GM13976 (cell line): ENCODE measurements around the gene RPRD2.

ENCODE experiments used
- DNase-seq: peaks from one replicate; pipeline ENCODE4 v3.0.0; 2012; ENCODE audit warnings: low spot score
- in situ Hi-C: fragments of 300-500 bp; cut with MboI; formaldehyde crosslinking; loops from one replicate; pipeline ENCODE4 v1.12.0; 2022; ENCODE audit warnings: low sequenced_read_pairs, mixed read lengths, inconsistent platforms; ENCODE audit not compliant: unreplicated experiment
- TF ChIP-seq, protein P1 (sequence below): IDR thresholded peaks from 2 replicates; pipeline ENCODE4 v1.5.1; 2012; ENCODE audit warnings: borderline replicate concordance, mild to moderate bottlenecking; ENCODE audit not compliant: insufficient read depth; ENCODE audit errors: extremely low read depth, missing control alignments, control extremely low read depth

Gene RPRD2

GRCh38 chr1:150474869-150475268 lies 110.9 kb downstream of the RPRD2 start:
- TF ChIP-seq, protein P1, sequence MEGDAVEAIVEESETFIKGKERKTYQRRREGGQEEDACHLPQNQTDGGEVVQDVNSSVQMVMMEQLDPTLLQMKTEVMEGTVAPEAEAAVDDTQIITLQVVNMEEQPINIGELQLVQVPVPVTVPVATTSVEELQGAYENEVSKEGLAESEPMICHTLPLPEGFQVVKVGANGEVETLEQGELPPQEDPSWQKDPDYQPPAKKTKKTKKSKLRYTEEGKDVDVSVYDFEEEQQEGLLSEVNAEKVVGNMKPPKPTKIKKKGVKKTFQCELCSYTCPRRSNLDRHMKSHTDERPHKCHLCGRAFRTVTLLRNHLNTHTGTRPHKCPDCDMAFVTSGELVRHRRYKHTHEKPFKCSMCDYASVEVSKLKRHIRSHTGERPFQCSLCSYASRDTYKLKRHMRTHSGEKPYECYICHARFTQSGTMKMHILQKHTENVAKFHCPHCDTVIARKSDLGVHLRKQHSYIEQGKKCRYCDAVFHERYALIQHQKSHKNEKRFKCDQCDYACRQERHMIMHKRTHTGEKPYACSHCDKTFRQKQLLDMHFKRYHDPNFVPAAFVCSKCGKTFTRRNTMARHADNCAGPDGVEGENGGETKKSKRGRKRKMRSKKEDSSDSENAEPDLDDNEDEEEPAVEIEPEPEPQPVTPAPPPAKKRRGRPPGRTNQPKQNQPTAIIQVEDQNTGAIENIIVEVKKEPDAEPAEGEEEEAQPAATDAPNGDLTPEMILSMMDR = no peak
- in situ Hi-C loops = no loop called here
- no peak for DNase-seq

DNA sequence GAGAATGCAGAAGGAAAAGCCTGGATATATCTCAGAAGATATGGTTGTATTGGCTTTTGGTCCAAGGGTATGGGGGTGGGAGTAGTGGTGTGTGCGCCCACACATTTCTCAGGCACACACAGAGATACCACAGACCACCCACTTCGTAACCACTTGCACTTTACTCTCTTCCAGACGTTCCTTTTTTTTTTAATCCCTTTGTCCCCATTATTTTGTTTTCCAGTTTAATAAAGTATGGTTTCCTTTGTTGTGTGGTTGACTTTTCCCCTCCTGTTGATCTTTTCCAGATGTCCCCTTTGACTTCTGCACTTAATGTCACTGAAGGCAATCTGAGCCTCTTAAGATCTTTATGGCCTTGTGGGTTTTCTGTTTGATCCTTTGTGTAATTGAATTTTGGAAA lies 112.8 kb downstream of the RPRD2 start:
- TF ChIP-seq, protein P1 = no peak
- no peak for DNase-seq
- in situ Hi-C loops = no loop called here

- no peak for DNase-seq
- in situ Hi-C loops = no loop called here
- TF ChIP-seq, protein P1 = no peak
Observed at GRCh38 chr1:150477320-150477719, 113.4 kb downstream of the RPRD2 start.

DNA sequence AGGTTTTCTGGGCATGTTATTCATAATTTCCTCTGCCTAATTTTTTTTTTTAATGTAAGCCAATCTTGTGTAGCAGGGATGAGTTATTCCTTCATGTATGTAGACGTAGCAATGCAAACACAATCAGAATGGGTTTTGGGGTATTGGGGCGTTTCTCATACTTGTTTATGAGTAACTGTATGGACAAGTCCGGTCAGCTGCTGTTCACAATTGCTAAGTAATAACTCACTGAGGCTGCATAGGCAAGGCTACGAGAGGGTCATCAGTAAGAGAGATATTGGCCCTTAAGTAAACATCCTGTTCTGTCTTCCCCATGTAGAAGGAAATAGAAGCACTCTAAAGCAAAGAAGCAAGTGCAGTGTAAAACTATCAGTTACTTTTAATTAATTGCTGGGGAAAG lies 113.8 kb downstream of the RPRD2 start:
- DNase-seq = no peak
- TF ChIP-seq, protein P1 = no peak
- in situ Hi-C loops = no loop called here

- no peak for DNase-seq
- in situ Hi-C loops = no loop called here
- TF ChIP-seq, protein P1 = no peak
Observed at GRCh38 chr1:150479370-150479769, 115.4 kb downstream of the RPRD2 start.

DNA sequence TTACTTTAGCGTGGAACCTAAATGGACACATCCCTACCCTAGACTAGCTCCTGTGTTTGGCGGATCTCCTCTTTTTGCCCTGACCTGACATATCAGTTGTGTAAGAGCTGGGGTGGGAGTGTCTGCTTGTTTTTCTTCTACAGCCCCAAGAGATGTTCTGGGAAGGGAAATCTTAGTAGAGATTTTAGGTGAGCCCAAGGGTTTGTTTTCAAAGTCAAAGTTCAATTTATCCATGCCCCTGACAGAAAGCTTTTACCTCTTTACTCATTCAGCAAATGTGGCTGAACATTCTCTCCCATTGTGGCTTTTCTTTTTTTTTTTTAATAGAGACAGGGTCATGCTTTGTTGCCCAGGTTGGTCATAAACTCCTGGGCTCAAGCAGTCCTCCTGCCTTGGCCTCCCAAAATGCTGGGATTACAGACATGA lies 116.0 kb downstream of the RPRD2 start:
- TF ChIP-seq, protein P1 = no peak
- DNase-seq = no peak

DNA sequence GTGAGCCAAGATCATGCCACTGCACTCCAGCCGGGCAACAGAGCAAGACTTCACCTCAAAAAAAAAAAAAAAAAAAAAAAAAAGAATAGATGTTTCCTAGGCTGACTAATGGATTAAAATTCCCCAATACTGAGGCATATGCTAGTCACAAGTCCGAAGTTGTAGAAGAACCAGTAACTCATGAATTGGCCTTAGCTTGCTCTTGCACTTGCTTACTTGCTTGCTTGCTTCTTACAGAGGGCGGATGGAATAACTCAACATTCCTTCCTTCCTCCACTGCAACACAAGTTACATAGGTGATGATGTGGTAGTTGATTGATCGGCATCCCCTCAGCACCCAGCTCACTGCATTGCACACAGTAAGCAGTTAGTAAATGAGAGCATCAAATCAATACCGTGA lies 120.5 kb downstream of the RPRD2 start:
- in situ Hi-C loops = no loop called here
- TF ChIP-seq, protein P1 = no peak
- DNase-seq = no peak

More for the DNA sequence above, 116.0 kb downstream of the RPRD2 start:
- in situ Hi-C loops = no loop called here
